Suppressor macrophage (primary cell): ENCODE data around the gene FNDC10.
"Not testable (repeated sequence)": the region's sequence is repeated elsewhere in the genome, so short reads cannot be mapped to it uniquely, and the experiment has no call there.

ENCODE experiments used
- DNase-seq, 4 experiments: peaks; one replicate each; pipeline ENCODE4 v3.0.0-alpha.2; 2020 to 2022

FNDC10 gene

DNA sequence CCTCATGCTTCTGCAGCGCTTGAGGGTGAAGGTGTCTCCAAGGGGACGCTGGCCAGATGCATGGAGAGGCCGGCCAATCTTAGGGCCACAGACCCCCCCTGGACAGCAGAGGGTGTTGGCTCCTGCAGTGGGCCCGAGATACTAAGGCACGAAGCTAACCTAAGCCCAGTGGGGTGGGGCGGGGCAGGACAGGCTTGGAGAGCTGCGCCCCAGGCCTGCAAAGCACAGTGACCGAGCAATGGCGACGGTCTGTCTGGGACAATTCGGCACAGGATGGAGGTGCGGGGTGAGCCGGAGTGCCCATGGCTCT lies 1.3 kb downstream of the FNDC10 start:
- DNase-seq: no peak

DNA sequence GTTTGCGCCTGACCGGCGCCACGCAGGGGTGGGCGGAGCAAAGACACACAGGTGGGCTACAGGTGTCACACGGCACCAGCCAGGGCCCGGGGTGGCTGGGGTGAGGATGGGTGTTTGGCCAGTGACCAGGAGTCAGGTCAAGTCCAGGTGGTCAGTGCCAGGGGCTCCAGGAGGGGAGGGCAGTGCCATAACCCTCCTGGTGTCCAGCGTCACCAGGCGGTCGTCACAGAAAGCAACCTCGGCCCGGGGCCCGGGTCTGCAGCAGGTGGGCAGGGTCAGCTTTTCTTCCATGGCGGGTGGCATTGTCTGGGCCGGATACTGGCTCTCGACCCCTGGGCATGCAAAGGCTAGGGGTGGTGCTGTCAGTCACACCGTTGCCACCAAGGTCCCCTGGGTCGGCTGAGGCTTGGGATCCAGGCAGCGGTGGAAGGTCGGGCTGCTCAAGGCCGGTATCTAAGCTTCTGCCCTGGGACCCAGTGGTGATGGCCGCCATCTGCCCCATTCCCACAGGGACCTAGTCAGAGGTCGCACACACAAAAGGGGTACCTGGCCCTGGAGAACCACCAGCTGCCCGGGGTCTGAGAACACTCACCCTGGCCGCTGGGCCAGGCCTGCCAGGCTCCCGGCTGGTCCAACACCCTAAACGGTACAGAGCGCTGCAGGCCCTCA lies 1.8 kb downstream of the FNDC10 start:
- no peak for DNase-seq

DNA sequence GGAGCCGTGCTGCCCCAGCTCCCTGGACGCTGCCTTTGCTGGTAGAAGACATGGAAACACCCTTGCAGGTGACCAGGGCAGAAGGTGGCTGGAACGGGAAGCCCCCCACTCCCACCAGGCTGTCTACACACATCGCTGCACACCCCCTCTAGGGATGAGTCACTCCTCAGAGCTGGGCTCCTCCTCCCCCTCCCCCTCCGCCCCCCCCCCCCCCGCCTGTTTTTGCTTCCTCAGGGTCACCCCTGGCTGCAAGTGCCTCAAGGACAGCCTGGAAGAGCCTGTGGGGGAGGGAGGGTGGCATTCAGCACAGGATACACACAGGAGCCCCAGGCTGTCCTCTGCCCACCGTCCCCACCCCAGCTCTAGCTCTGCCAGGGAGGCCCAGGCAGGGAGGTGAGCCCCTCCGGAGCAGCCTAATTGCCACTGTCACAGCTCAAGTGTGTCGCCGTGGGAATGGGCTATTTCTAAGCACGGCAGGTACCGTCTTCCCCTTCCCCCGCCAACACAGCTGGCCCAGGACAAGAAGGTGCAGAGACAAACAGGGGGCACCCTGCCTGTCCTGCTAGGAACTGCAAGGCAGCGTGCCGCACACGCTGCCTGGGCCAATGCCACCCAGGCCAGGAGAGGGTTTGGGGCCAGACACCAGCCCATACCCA lies 2.5 kb downstream of the FNDC10 start:
- DNase-seq: peak in 2 of 4 experiments; percentile 26 to 41

DNA sequence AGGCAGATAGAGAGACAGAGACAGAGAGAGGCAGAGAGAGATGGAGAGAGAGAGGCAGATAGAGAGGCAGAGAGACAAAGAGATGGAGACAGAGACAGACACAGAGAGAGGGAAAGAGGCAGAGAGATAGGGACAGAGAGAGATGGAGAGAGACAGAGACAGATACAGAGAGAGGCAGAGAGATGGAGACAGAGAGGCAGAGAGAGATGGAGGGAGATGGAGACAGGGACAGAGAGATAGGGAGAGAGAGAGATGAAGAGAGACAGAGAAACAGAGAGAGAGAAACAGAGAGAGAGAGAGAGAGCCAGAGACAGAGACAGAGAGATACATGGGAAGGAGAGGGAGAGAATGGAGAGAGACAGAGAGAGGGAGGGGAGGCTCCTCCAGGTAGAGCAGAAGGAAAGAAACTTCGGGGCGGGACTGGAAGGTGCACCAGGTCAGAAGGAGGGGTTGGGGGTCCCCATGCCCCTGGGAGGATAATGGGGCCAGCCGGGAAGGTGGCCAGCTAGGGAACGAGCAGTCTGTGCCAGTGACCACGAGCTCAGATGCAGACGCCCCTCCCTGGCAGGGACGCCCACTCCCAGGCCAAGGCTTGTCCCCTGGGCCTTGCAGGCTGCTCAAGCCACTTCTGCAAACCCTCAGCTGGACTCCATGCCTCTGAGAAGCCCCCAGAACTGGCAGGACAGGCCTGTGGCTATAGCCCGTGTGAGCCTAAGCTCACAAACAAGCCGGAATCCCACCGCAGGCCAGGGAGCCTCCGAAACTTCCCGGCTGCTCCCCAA lies 3.3 kb downstream of the FNDC10 start:
- DNase-seq: peak; percentile 34 to 59 (median 48)

DNA sequence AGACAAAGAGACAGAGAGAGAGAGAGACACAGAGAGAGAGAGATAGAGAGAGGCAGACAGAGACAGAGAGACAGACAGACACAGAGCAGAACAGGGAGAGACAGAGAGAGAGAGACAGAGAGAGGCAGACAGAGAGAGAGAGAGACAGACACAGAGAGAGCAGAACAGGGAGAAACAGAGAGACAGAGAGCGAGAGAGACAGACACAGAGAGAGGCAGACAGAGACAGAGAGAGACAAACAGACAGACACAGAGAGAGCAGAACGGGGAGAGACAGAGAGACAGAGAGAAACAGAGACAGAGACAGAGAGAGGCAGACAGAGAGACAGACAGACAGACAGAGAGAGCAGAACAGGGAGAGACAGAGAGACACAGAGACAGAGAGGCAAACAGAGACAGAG lies 4.6 kb downstream of the FNDC10 start:
- not testable (repeated sequence) for DNase-seq

DNA sequence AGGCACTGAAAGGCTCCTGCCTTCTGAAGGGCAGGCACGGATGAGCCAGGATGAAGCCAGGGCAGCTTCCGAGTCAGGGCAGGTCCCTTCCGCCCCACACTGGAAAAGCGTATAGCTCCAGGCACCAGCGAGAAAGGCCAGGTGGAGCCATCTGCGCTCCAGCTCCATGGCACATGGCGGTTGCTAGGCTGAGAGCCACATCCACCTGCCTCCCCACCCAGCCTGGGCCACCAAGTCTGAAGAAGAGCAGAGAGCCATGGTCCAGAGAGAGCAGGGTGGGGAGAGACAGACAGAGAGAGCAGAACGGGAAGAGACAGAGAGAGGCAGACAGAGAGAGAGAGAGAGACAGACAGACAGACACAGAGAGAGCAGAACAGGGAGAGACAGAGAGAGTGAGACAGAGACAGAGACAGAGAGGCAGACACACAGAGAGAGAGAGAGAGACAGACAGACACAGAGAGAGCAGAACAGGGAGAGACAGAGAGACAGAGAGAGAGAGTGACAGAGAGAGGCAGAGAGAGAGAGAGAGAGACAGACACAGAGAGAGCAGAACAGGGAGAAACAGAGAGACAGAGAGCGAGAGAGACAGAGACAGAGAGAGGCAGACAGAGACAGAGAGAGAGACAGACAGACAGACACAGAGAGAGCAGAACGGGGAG lies 5.2 kb downstream of the FNDC10 start:
- DNase-seq: no peak

DNA sequence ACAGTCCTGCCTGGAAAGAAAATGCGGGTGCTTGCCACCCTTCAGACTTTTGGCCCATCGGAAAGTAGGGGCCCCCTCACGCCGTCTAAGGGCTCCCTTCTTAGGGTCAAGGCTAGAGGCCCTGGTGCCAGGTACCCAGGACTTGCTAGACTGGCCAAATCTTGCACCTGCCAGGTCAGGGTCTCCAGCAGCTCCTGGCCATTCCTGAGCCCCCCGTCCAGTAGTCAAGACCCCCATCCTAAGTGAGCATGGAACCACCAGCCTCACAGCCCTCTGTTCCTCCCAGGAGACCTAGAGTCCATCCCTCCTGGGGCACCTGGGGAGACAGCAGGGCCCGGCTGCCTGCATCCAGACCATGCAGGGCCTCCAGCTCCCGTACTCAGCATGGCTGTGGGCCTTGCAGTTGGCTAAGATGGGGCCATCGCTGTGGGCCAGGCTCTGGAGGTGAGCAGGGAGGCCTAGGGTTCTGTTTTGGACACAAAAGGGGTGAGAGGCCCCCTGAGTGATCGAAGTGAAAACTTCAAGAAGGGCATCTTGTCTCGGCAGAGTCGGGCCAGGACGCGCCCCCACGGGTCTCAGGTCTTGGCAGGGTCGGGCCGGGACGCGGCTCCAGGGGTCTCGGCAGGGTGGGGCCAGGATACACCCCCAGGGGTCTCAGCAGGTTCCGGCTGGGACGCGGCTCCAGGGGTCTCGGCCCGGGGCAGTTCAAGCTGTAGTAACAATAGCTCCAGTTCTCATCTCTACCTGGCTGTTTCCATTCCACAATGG lies 5.9 kb downstream of the FNDC10 start:
- no peak for DNase-seq

DNA sequence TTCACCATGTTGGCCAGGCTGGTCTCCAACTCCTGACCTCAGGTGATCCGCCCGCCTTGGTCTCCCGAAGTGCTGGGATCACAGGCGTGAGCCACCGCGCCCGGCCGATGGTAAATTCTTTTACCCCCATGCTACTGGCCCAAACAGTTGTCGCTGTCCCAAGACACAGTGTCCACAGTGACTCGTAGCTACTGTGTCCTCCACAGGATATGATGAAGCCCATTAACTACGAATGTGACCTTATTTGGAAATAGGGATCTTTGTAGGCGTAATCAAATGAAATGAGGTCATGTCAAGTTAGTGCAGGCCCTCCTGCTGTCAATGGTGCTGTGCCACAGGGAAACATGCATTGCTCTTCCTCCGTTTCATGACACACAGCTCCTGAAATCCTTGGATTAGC lies 8.5 kb downstream of the FNDC10 start:
- DNase-seq: peak in 2 of 4 experiments; percentile 14 to 63

DNA sequence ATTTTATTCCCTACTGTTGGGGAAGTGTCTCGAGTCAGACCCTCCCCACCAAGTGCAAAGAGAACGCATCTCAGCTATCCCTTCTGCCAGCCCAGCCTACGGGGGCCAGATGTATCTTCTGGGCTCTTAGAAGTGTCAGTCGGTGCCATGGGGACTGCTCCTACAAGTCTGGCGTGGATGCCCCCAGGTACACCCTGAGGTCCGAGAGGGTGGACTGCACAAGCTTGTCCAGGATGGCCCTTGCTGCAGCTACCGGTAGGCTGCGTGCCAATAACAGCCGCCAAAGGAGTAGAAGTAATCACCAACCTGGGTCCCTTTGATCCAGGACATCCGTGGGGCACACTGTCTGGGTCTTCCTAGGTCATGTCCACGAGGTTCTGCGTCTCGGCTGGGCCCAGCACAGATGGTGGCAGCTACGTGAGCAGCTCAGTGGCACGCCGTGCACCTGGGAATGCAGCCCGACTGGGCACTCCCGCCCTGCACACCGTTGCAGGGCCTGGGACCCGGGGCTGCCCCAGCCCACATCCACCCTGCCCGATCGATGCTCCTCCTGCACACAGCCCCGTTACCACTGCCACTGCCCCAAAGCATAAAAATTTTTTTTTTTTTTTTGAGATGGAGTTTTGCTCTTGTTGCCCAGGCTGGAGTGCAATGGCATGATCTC lies 16.5 kb downstream of the FNDC10 start:
- no peak for DNase-seq

DNA sequence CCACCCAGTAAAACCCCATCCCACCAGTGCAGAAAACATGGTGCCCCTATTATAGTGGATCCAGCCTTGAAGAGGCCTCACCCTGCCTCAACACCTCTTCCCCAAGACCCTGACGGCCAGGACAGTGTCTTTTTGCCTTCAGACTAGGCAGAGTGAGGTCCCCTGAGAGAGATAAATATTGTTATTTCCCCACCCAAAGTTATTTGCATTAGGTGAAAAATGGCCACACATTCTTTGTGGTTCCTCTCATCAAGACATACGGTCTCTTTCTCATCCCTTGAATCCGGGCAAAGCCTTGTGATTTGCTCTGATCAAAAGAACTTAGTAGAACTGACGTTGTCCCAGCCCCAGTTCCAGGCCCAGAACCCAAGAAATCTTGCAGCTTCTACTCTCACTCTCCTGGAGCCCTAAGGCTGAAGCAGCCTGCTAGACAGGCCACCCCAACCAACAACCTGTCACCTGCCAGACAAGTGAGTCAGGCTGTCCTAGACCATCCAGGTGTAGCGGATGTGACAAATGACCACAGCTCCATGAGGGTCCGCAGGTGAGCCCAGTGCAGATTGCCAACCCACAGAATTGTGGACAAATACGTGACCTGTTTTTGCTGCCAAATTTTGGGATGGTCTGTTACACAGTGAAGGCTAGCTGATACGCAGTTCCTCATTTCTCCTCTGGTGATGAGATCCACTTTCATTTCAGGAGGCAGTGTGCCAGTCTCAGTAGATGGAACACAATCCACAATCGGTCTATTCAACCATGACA lies 17.2 kb downstream of the FNDC10 start:
- DNase-seq: no peak

DNA sequence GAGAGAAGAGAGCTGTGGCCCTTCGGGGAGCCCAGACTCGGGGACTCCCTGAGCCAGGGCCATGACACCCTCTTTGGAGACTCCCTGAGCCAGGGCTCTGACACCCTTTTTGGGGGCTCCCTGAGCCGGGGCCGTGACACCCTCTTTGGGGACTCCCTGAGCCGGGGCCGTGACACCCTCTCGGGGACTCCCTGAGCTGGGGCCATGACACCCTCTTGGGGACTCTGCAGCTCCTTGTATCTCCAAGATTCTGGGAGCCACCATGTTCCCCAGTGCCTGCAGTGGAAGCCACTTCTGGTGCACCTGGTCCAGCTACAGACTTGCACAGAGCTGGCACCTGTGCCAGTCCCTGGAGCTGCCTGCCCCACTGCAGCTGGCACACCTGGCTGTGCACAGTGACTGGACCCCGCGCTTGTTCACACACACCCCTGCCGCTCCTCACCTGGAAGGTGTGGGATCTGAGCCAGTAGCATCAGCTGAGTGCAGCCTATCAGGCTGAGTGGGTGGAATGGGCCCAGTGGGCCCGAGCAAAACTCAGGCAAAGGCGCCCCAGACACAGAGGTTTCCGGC lies 21.5 kb downstream of the FNDC10 start:
- no peak for DNase-seq

DNA sequence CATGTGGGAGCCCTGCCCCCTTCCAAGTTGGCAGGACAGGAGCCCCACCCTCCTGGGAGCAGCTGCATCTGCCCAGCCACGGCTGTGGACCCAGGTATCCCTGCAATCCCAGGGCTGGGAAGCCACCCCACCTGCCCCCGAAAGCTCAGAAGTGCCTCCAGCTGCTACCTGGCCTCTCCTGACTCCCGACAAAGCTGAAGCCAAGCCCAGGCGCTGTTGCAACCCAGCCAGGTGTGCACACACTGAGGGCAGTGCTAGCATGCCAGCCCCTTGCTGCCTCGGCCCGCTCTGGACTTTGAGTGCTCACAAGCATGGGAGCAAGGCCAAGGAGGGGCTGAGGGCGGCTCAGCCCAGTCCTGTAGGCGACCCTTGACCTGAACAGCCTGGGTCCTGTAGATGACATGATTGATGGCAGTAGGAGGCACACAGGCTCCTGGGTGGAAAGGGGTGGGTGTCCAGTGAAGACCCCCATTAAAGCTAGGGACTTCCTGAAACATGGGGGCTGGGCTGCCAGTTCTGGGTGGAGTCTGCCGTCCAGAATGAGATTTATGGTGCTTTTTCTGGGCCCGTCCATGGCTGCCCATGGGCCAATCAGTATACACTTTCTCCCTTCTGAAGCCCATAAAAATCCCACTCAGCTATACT lies 22.4 kb downstream of the FNDC10 start:
- DNase-seq: no peak

DNA sequence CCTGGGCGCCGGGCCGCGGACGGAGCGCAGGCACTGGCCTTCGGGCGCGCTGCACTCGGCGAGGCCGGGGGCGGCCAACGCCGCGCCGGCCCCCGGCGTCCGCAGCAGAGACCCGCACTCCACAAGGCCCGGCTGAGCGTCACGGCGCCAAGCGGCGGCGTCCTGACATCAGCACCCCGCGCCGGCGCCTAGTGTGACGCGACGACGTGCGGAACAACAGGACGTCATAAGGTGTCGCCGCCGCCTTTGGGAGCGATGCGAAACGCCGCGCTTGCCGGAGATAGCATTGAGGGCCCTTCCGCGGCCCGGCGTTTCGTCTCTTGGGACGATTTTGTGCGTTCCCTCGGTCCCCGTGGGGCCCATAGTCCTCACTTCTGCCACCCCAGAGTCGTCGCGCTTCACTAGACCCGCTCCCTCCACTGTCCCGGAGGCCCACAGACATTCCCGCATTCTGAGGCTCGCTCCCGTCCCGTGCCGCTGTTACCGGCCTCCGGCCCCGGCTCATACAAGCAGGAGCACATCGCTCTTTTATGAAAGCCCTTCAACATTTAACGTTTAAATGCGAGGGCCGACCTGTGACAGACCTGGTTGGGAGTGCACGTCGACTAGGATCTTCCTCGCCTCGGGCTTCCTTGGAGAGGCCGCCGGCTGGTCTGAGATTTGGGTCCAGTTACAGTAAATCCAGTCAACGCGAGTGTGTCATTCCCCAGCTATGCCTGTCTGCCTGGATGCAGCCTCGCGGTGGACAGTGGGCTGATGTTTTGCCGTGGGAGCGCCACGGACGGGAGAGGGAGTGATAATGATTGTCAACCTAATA lies 25.0 kb downstream of the FNDC10 start, which contains the start of gene SSU72:
Gene SSU72, minus strand, starts transcription at position 143 of the 817 bp plus-strand sequence. CDS start 306 bp downstream, outside the sequence.
- peak; percentile 97 to 98 (median 98) for DNase-seq

DNA sequence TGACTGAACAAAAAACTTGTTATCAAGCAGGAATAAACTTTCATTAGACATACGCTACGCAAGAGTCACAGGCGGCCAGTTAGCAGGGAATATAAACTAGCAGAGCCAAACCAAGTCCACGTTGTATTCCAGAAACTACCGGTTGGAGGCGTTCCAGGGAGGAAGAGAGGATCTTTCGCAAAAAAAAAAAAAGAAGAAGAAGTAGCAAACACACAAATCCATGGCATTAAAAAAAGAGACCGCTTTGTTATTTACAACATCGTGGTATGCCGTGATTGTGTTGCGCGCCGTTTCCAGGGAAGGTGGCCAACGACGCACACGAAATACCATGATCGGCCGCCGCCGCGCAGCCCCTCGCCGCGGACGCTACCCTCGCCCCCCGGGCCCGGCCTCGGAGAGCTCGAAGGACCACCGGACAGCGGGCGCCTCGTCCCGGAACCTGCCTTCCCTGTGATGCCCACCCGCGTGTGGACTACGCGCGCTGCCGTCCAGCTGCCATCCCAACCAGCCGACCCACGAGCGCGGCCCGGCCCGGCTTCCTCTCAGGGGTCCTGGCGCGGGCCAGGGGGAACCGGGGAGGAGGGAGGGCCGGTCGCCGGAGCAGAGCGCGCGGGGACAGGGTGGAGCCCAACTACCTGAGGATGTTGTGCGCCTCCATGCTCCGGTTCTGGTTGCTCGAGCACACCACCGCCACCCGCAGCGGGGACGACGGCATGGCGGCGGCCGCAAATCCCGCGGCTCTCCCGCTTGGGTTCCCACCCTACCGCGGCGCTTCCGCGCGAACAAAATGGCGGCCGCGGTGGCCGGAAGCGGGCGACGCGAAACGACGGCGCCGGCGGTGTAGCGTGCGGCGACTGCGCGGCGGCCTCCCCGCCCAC lies 25.9 kb downstream of the FNDC10 start:
- peak; percentile 78 to 92 (median 90) for DNase-seq

DNA sequence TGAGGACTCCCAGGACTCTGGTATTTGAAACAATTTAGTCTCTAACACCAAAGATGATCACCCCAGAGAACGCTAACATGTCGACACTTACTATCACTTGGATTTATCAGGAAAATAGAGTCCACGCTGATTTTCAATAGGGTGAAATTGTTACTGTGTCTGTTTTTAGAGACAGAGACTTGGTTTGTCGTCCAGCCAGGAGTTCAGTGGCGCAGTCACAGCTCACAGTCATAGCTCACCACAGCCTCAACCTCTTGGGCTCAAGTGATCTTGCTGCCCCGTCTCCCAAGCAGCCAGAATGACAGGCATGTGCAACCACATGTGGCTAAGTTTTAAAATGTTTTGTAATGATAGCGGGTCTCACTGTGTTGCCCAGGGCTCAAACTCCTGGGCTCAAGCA lies 30.6 kb downstream of the FNDC10 start:
- no peak for DNase-seq

DNA sequence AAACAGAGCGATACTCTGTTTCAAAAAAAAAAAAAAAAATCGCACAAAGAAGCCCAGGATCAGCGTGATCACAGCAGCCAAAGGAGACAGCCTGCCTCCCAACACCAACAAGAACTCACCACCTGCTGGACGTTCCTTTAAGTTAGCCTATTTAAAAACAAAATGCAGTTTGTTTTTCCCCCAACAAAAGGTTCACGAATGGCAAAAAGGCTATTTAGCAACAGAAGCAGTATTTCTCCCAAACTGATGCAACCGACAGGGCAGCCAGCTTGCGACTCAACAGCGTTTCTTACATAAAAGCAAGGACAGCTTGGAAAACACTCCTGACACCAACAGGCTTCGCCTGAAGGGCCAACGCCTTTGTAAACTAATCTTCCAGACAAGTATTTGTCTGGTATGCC lies 32.0 kb downstream of the FNDC10 start:
- no peak for DNase-seq

DNA sequence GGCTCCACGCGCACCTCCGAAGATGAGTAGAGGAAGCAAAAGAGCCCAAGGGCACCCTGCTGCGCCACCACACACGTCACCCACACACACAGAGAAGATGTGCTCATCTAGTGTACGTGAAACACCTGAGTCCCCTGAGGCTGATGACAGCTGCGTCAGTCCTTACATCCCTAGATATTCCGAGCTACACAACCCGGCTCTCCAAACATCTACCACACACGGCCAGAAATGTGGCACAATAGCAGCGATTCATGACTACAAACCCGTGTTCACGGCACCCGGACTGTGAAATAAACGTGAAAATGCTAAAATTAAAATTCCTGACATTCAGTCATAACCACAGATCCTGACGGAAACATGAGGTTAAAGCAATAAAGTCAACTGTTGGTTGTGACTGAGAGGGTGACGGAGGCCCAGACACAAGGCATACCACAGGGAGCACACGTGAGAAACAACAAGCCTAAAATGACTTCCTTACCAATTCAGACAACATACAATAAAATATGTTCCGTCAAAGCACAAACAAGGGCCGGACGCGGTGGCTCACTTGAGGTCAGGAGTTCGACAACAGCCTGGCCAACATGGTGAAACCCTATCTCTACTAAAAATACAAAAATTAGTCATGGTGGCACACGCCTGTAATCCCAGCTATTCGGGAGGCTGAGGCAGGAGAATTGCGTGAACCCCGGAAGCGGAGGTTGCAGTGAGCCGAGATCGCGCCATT lies 32.6 kb downstream of the FNDC10 start:
- DNase-seq: no peak

DNA sequence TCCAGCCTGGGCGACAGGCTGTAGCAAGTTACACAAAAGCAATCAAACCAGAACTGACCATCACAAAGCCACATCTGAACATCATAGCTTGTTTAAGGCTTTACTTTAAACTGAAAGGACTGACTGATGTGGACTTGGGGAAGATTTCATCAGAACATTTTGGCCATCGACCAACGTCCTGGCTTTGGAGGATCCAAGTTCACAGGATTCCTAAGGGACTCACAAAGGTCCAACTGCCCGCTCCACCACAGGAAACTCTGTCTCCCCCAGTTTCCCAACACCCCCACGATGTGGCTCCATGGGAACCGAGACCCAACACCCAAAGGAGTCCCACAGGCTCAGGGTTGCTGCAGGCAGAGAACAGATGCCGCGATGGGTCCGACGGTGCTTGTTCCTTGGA lies 34.6 kb downstream of the FNDC10 start:
- no peak for DNase-seq
